Vagina (tissue), 2 donors: ENCODE measurements around the gene MAL.

Experiments used
- POLR2A ChIP-seq, 2 donors: fragments of 450-650 bp; IDR thresholded peaks; one replicate each; pipeline ENCODE4 v1.6.1; 2017; ENCODE audit warnings: antibody characterized with exemption in 2 of 2, mild to moderate bottlenecking in 2 of 2, moderate library complexity in 2 of 2
- POLR2AphosphoS5 ChIP-seq, 2 donors: sonication (generic); formaldehyde crosslinking; IDR thresholded peaks; one replicate each; pipeline ENCODE4 v1.9.0; 2017; ENCODE audit warnings: antibody characterized with exemption in 2 of 2, mild to moderate bottlenecking in 2 of 2, low read depth in 1 of 2; ENCODE audit not compliant: insufficient read depth in 1 of 2
- TF ChIP-seq, protein P1 (sequence below), 3 experiments: fragments of 450-650 bp in 2 of 3; fragments of 200-600 bp in 1 of 3; sonication (generic) in 1 of 3; IDR thresholded peaks; one replicate each; pipeline ENCODE4 v1.5.1; 2017 to 2019; ENCODE audit warnings: antibody characterized with exemption in 3 of 3, mild to moderate bottlenecking in 2 of 3, moderate library complexity in 2 of 3

GRCh38 chr2:95039363-95039762 lies 13.9 kb downstream of the MAL start:
- TF ChIP-seq, protein P1, sequence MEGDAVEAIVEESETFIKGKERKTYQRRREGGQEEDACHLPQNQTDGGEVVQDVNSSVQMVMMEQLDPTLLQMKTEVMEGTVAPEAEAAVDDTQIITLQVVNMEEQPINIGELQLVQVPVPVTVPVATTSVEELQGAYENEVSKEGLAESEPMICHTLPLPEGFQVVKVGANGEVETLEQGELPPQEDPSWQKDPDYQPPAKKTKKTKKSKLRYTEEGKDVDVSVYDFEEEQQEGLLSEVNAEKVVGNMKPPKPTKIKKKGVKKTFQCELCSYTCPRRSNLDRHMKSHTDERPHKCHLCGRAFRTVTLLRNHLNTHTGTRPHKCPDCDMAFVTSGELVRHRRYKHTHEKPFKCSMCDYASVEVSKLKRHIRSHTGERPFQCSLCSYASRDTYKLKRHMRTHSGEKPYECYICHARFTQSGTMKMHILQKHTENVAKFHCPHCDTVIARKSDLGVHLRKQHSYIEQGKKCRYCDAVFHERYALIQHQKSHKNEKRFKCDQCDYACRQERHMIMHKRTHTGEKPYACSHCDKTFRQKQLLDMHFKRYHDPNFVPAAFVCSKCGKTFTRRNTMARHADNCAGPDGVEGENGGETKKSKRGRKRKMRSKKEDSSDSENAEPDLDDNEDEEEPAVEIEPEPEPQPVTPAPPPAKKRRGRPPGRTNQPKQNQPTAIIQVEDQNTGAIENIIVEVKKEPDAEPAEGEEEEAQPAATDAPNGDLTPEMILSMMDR (IDR thresholded peaks at IDR 0.05), result no peak
- no peak for TF ChIP-seq POLR2AphosphoS5 (IDR thresholded peaks at IDR 0.05; ENCODE audit: insufficient read depth in 1 of 2, low read depth in 1 of 2)
- no peak for TF ChIP-seq POLR2A (IDR thresholded peaks at IDR 0.05)
